HEK293 (cell line): Measurements from ENCODE around the gene FAM89A.

Experiments
- CTCF ChIA-PET: fragments of 350-600 bp; formaldehyde crosslinking; extraction: SDS; loops from one replicate; lab custom pipeline; 2021; ENCODE audit warnings: antibody characterized with exemption; lab: Yijun Ruan, JAX
- POLR2A ChIA-PET: fragments of 300-600 bp; formaldehyde crosslinking; extraction: SDS; loops from one replicate; lab custom pipeline; 2020; ENCODE audit warnings: antibody characterized with exemption, inconsistent platforms; lab: Yijun Ruan, JAX
- H3K27ac ChIP-seq: fragments of 200-500 bp; sonication (Bioruptor generic); 2 replicates; pipeline ENCODE4 v1.5.1; 2014; ENCODE audit warnings: low read depth, low read length, control low read depth, inconsistent platforms; ENCODE audit errors: extremely low read depth
- H3K36me3 ChIP-seq, 2 experiments: fragments of 200-500 bp in 1 of 2; sonication (Bioruptor generic) in 1 of 2; 1 replicate in 1 of 2; 2 replicates in 1 of 2; pipeline ENCODE4 v1.5.1; 2014 to 2017; ENCODE audit warnings: inconsistent platforms in 2 of 2, low read length in 2 of 2; ENCODE audit not compliant: control insufficient read depth in 2 of 2, insufficient read depth in 1 of 2
- H3K4me1 ChIP-seq: fragments of 200-500 bp; sonication (Bioruptor generic); 2 replicates; pipeline ENCODE4 v1.5.1; 2014; ENCODE audit warnings: mild to moderate bottlenecking, low read length, inconsistent platforms; ENCODE audit not compliant: control insufficient read depth, insufficient read depth
- H3K4me3 ChIP-seq: 2 replicates; pipeline ENCODE4 v1.5.1; 2011; ENCODE audit warnings: low read depth, mild to moderate bottlenecking, control low read depth, low read length, moderate library complexity
- H3K9me3 ChIP-seq: fragments of 200-500 bp; sonication (Bioruptor generic); 2 replicates; pipeline ENCODE4 v1.5.1; 2014; ENCODE audit warnings: low read depth, low read length, inconsistent platforms; ENCODE audit not compliant: control insufficient read depth, insufficient read depth
- EGR2 ChIP-seq: fragments of 450-650 bp; formaldehyde crosslinking; IDR thresholded peaks from 2 replicates; pipeline ENCODE4 v1.5.1; 2016; ENCODE audit warnings: low read depth, missing biosample characterization, missing genetic modification characterization
- GLIS2 ChIP-seq: fragments of 450-650 bp; formaldehyde crosslinking; IDR thresholded peaks from 2 replicates; pipeline ENCODE4 v1.5.1; 2016; ENCODE audit warnings: missing biosample characterization, missing genetic modification characterization
- HOXD13 ChIP-seq: sonication (generic); formaldehyde crosslinking; IDR thresholded peaks from 2 replicates; pipeline ENCODE4 v1.8.0; 2022; ENCODE audit warnings: missing genetic modification reagents, borderline replicate concordance
- OVOL3 ChIP-seq: fragments of 450-650 bp; formaldehyde crosslinking; IDR thresholded peaks from 2 replicates; pipeline ENCODE4 v1.5.1; 2016; ENCODE audit warnings: missing biosample characterization, missing genetic modification characterization
- PRDM10 ChIP-seq: fragments of 450-650 bp; formaldehyde crosslinking; IDR thresholded peaks from 2 replicates; pipeline ENCODE4 v1.5.1; 2016; ENCODE audit warnings: missing biosample characterization, missing genetic modification characterization
- PRDM2 ChIP-seq: fragments of 450-650 bp; formaldehyde crosslinking; IDR thresholded peaks from 2 replicates; pipeline ENCODE4 v1.5.1; 2016; ENCODE audit warnings: missing biosample characterization, missing genetic modification characterization, borderline replicate concordance
- SCRT1 ChIP-seq: fragments of 450-650 bp; formaldehyde crosslinking; IDR thresholded peaks from 2 replicates; pipeline ENCODE4 v1.5.1; 2016; ENCODE audit warnings: missing biosample characterization, missing genetic modification characterization, borderline replicate concordance
- TCF7L2 ChIP-seq: IDR thresholded peaks from 2 replicates; pipeline ENCODE4 v1.6.1; 2011; ENCODE audit warnings: low read depth, mild to moderate bottlenecking, inconsistent platforms, low read length, moderate library complexity, borderline replicate concordance
- TRIM28 ChIP-seq: IDR thresholded peaks from 2 replicates; pipeline ENCODE4 v1.6.1; 2011; ENCODE audit warnings: low read length, control low read depth, borderline replicate concordance
- WT1 ChIP-seq: fragments of 450-650 bp; formaldehyde crosslinking; IDR thresholded peaks from 2 replicates; pipeline ENCODE4 v1.5.1; 2016; ENCODE audit warnings: missing biosample characterization, missing genetic modification characterization
- ZBTB20 ChIP-seq: fragments of 450-650 bp; formaldehyde crosslinking; IDR thresholded peaks from 2 replicates; pipeline ENCODE4 v1.5.1; 2016; ENCODE audit warnings: missing biosample characterization, missing genetic modification characterization
- ZFP37 ChIP-seq: fragments of 450-650 bp; formaldehyde crosslinking; IDR thresholded peaks from 2 replicates; pipeline ENCODE4 v1.5.1; 2016; ENCODE audit warnings: missing biosample characterization, missing genetic modification characterization
- ZNF112 ChIP-seq: fragments of 450-650 bp; formaldehyde crosslinking; IDR thresholded peaks from 2 replicates; pipeline ENCODE4 v1.5.0; 2017; ENCODE audit warnings: missing biosample characterization, missing genetic modification characterization
- ZNF146 ChIP-seq: fragments of 450-650 bp; formaldehyde crosslinking; IDR thresholded peaks from 2 replicates; pipeline ENCODE4 v1.5.1; 2016; ENCODE audit warnings: missing biosample characterization, missing genetic modification characterization
- ZNF335 ChIP-seq: fragments of 450-650 bp; formaldehyde crosslinking; conservative IDR thresholded peaks from 2 replicates; pipeline ENCODE4 v1.5.1; 2016; ENCODE audit warnings: missing biosample characterization, missing genetic modification characterization
- ZNF391 ChIP-seq: fragments of 450-650 bp; formaldehyde crosslinking; IDR thresholded peaks from 2 replicates; pipeline ENCODE4 v1.5.1; 2016; ENCODE audit warnings: low read depth, missing biosample characterization, missing genetic modification characterization, borderline replicate concordance
- ZNF433 ChIP-seq: fragments of 450-650 bp; formaldehyde crosslinking; IDR thresholded peaks from 2 replicates; pipeline ENCODE4 v1.5.1; 2016; ENCODE audit warnings: missing biosample characterization, missing genetic modification characterization, low read depth
- ZNF48 ChIP-seq: fragments of 450-650 bp; formaldehyde crosslinking; IDR thresholded peaks from 2 replicates; pipeline ENCODE4 v1.5.1; 2016; ENCODE audit warnings: missing biosample characterization, missing genetic modification characterization
- ZNF596 ChIP-seq: fragments of 450-650 bp; IDR thresholded peaks from 2 replicates; pipeline ENCODE4 v1.5.0; 2018; ENCODE audit warnings: missing biosample characterization, mild to moderate bottlenecking, missing genetic modification characterization, moderate library complexity
- ZNF621 ChIP-seq: fragments of 450-650 bp; formaldehyde crosslinking; IDR thresholded peaks from 2 replicates; pipeline ENCODE4 v1.5.1; 2017; ENCODE audit warnings: missing biosample characterization, missing genetic modification characterization
- ZNF654 ChIP-seq: fragments of 450-650 bp; formaldehyde crosslinking; IDR thresholded peaks from 2 replicates; pipeline ENCODE4 v1.5.1; 2016; ENCODE audit warnings: low read depth, missing biosample characterization, missing genetic modification characterization
- ZNF791 ChIP-seq: fragments of 450-650 bp; formaldehyde crosslinking; IDR thresholded peaks from 2 replicates; pipeline ENCODE4 v1.5.1; 2016; ENCODE audit warnings: missing biosample characterization, missing genetic modification characterization
- ZNF830 ChIP-seq: fragments of 450-650 bp; IDR thresholded peaks from 2 replicates; pipeline ENCODE4 v1.5.0; 2018; ENCODE audit warnings: missing biosample characterization, missing genetic modification characterization, low read depth, mild to moderate bottlenecking, moderate library complexity
- ZSCAN23 ChIP-seq: fragments of 450-650 bp; formaldehyde crosslinking; IDR thresholded peaks from 2 replicates; pipeline ENCODE4 v1.5.1; 2016; ENCODE audit warnings: missing biosample characterization, missing genetic modification characterization

The FAM89A gene

GRCh38 chr1:231037585-231038517 lies 2.2 kb downstream of the FAM89A start (continued):
- TF ChIP-seq ZNF621 (tag by site-specific recombination) (no peak), ZNF391 (tag by site-specific recombination) (no peak), ZFP37 (tag by site-specific recombination) (no peak), ZNF146 (tag by site-specific recombination) (0 out of 2 replicates have a peak, but pooled peaks have one; percentile 18), HOXD13 (CRISPR knock-in tag) (no peak), ZNF335 (tag by site-specific recombination) (peak; percentile 39)
- TF ChIP-seq, all 188 proteins: peak for 52

GRCh38 chr1:231036416-231036815 lies 3.6 kb downstream of the FAM89A start:
- ChIA-PET POLR2A (no interaction called here), CTCF (interaction anchor here (0.5 to 1.4 kb wide), 3 partner anchors 175 to 610 kb away, joined by 3 to 5 read pairs (median 3); partner anchors contain the start of gene PGBD5)
- peak; percentile 59 for TF ChIP-seq PRDM10 (tag by site-specific recombination)
- peak; percentile 73 for TF ChIP-seq WT1
- TF ChIP-seq EGR2: no peak
- Histone ChIP-seq H3K4me3 (no peak overlapping the region), H3K9me3 (no peaks in the 10 kb centered on the region), H3K27ac (no peak overlapping the region), H3K36me3 (no peaks in the 10 kb centered on the region), H3K4me1 (peaks cover 21% of the 10 kb centered on the region)

GRCh38 chr1:231035799-231036198 lies 4.3 kb downstream of the FAM89A start:
- no peaks in the 10 kb centered on the region for H3K36me3 ChIP-seq
- no peak overlapping the region for H3K4me3 ChIP-seq
- no peak overlapping the region for H3K27ac ChIP-seq
- CTCF ChIA-PET: interaction anchor here (0.6 to 1.4 kb wide), 3 partner anchors 11 to 237 kb away, joined by 3 to 5 read pairs (median 4); no protein-coding TSS in a partner anchor
- H3K9me3 ChIP-seq: no peaks in the 10 kb centered on the region
- peaks cover 18% of the 10 kb centered on the region for H3K4me1 ChIP-seq
- POLR2A ChIA-PET: no interaction called here
- TF ChIP-seq ZNF48 (no peak), TRIM28 (no peak), GLIS2 (tag by site-specific recombination) (no peak), ZBTB20 (tag by site-specific recombination) (no peak), PRDM2 (tag by site-specific recombination) (no peak), OVOL3 (tag by site-specific recombination) (no peak), ZNF112 (no peak), ZNF791 (no peak), ZNF654 (tag by site-specific recombination) (no peak), ZNF433 (tag by site-specific recombination) (no peak), ZNF596 (tag by site-specific recombination) (no peak), TCF7L2 (no peak), ZSCAN23 (tag by site-specific recombination) (no peak), HOXD13 (CRISPR knock-in tag) (no peak), ZNF830 (tag by site-specific recombination) (no peak), SCRT1 (tag by site-specific recombination) (no peak)
